ENCODE data around the gene SLC16A12. TPM values are rescaled to one million over a fixed set of nuclear protein-coding genes. Genes with fewer than 3 reads are reported as not detected.
"Not testable (repeated sequence)": the region's sequence is repeated elsewhere in the genome, so short reads cannot be mapped to it uniquely, and the experiment has no call there.

SLC16A12 gene
- polyA plus RNA-seq, 1 donor from 2014 or later = not detected

DNA sequence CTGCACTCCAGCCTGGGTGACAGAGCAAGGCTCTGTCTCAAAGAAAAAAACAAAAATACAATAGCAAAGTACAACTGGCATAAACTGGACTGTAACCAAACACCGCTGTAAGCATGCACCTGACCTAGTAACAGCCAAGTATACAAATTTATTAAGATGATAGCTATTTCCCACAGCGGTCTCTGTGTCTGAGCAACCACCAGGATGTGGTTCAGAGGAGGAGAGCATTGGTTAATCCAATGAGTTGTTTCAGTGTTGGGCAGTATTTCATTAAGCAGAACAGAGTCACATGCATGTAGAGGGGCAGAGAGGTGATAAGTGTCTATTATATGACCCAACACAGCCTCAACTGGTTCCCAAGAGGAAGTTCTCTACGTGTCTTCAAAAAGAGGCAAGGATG is 4.0 kb downstream of the SLC16A12 start:
- Mint-ChIP-seq H3K4me3 (no peak overlapping the region), H3K9me3 (no peaks in the 10 kb centered on the region), H3K4me1 (peaks cover 8 to 9% (median 9%) of the 10 kb centered on the region in 3 donors), H3K27ac (no peak overlapping the region), H3K36me3 (no peaks in the 10 kb centered on the region), H3K27me3 (peaks cover 33% of the 10 kb centered on the region)

- H3K4me1 Mint-ChIP-seq, H3K9me3 Mint-ChIP-seq, H3K27ac Mint-ChIP-seq, H3K36me3 Mint-ChIP-seq, H3K4me3 Mint-ChIP-seq: not testable (repeated sequence)
- H3K27me3 Mint-ChIP-seq = peaks cover 22% of the 10 kb centered on the region
Observed at GRCh38 chr10:89529711-89530110, 5.7 kb downstream of the SLC16A12 start.

GRCh38 chr10:89526358-89526757 is 9.0 kb downstream of the SLC16A12 start:
- Mint-ChIP-seq H3K9me3 (peaks cover 0 to 2% (median 0%) of the 10 kb centered on the region in 3 donors), H3K27ac (no peak overlapping the region), H3K4me3 (no peak overlapping the region), H3K4me1 (no peaks in the 10 kb centered on the region), H3K27me3 (peaks cover 2% of the 10 kb centered on the region), H3K36me3 (no peaks in the 10 kb centered on the region)

- H3K27me3 Mint-ChIP-seq = peaks cover 2% of the 10 kb centered on the region
- H3K36me3 Mint-ChIP-seq = no peaks in the 10 kb centered on the region
- H3K9me3 Mint-ChIP-seq = peaks cover 0 to 2% (median 0%) of the 10 kb centered on the region in 3 donors
- H3K4me1 Mint-ChIP-seq = no peaks in the 10 kb centered on the region
- H3K4me3 Mint-ChIP-seq = no peak overlapping the region
- H3K27ac Mint-ChIP-seq = no peak overlapping the region
Observed at GRCh38 chr10:89525556-89525955, 9.8 kb downstream of the SLC16A12 start.

DNA sequence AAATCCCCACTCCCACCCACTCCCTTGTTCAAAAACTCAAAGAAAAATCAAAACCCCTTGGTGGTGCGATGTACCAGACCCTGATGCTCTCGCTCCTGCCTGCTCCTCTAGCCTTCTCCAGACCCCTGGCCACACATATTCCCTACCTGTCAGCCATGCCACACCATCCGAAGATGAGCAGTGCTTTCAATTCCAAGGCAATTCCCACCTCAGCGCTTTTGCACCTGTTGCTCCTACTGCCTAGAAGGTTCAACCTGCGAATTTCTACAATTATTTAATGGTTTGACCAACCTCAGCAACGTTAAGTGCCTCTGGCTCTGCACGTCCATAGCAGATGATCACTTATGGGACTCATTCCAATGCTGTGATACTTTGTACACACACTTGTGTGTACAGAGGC is 11.1 kb downstream of the SLC16A12 start:
- Mint-ChIP-seq H3K4me1 (no peaks in the 10 kb centered on the region), H3K36me3 (no peaks in the 10 kb centered on the region), H3K4me3 (no peak overlapping the region), H3K9me3 (peaks cover 0 to 2% (median 0%) of the 10 kb centered on the region in 3 donors), H3K27ac (no peak overlapping the region), H3K27me3 (peaks cover 2% of the 10 kb centered on the region)

GRCh38 chr10:89523274-89523673 is 12.1 kb downstream of the SLC16A12 start:
- Mint-ChIP-seq H3K4me3 (no peak overlapping the region), H3K27me3 (peaks cover 2% of the 10 kb centered on the region), H3K36me3 (no peaks in the 10 kb centered on the region), H3K27ac (no peak overlapping the region), H3K9me3 (peaks cover 0 to 2% (median 0%) of the 10 kb centered on the region in 3 donors), H3K4me1 (no peaks in the 10 kb centered on the region)

DNA sequence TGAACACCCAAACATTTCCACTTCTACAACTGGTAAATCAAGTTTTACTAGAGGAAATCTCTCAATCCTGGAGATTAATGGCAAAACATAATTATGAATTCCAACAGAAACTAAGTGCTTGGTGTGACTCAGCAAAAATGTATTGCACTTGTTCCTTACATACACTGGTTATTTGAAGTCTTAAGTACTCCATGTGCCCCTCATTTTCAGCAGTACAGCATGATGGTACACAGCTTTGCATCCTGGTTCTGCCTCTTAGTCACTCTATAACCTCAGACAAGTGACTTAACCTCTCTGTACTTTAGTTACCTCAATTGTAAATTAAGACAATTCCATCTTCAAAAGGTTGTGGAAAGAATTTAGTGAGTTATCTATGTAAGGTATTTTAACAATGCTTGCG is 12.9 kb downstream of the SLC16A12 start:
- Mint-ChIP-seq H3K27me3 (peaks cover 2% of the 10 kb centered on the region), H3K9me3 (peaks cover 0 to 2% (median 0%) of the 10 kb centered on the region in 3 donors), H3K27ac (no peak overlapping the region), H3K36me3 (no peaks in the 10 kb centered on the region), H3K4me3 (no peak overlapping the region), H3K4me1 (no peaks in the 10 kb centered on the region)

- Mint-ChIP-seq H3K27ac (no peak overlapping the region), H3K4me3 (no peak overlapping the region), H3K36me3 (no peaks in the 10 kb centered on the region), H3K27me3 (peaks cover 2% of the 10 kb centered on the region), H3K9me3 (peaks cover 0 to 2% (median 0%) of the 10 kb centered on the region in 3 donors), H3K4me1 (no peaks in the 10 kb centered on the region)
Observed at GRCh38 chr10:89521368-89521767, 14.0 kb downstream of the SLC16A12 start.

DNA sequence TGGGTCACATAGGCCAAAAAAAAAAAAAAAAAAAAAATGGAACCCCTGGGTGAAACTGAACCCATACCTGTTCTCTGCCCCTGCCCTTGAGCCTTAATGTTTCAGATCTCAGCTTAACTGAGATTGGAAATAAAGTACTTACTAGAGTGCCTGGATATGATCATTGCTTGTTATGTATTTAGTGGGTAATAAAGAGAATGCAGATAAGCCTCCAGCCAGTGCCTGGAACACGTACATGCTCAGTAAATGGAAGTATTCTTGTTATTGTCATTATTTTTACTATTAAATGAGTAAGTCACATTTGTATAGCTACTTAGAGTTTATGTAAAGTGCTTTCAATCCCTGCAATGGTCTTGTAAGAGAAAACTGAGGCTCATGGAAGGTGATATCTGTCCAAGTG is 14.7 kb downstream of the SLC16A12 start:
- Mint-ChIP-seq H3K4me3 (no peak overlapping the region), H3K27me3 (peaks cover 2% of the 10 kb centered on the region), H3K9me3 (peaks cover 0 to 2% (median 0%) of the 10 kb centered on the region in 3 donors), H3K27ac (no peak overlapping the region), H3K36me3 (no peaks in the 10 kb centered on the region), H3K4me1 (no peaks in the 10 kb centered on the region)

GRCh38 chr10:89518876-89519842 is 16.2 kb downstream of the SLC16A12 start:
- H3K4me1 Mint-ChIP-seq = no peaks in the 10 kb centered on the region
- H3K9me3 Mint-ChIP-seq = no peaks in the 10 kb centered on the region
- H3K27me3 Mint-ChIP-seq = peaks cover 1% of the 10 kb centered on the region
- no peak overlapping the region for H3K4me3 Mint-ChIP-seq
- no peaks in the 10 kb centered on the region for H3K36me3 Mint-ChIP-seq
- no peak overlapping the region for H3K27ac Mint-ChIP-seq

- no peaks in the 10 kb centered on the region for H3K9me3 Mint-ChIP-seq
- no peaks in the 10 kb centered on the region for H3K36me3 Mint-ChIP-seq
- H3K27ac Mint-ChIP-seq = no peak overlapping the region
- no peak overlapping the region for H3K4me3 Mint-ChIP-seq
- H3K27me3 Mint-ChIP-seq = peaks cover 3% of the 10 kb centered on the region
- no peaks in the 10 kb centered on the region for H3K4me1 Mint-ChIP-seq
Observed at GRCh38 chr10:89518108-89518507, 17.3 kb downstream of the SLC16A12 start.

DNA sequence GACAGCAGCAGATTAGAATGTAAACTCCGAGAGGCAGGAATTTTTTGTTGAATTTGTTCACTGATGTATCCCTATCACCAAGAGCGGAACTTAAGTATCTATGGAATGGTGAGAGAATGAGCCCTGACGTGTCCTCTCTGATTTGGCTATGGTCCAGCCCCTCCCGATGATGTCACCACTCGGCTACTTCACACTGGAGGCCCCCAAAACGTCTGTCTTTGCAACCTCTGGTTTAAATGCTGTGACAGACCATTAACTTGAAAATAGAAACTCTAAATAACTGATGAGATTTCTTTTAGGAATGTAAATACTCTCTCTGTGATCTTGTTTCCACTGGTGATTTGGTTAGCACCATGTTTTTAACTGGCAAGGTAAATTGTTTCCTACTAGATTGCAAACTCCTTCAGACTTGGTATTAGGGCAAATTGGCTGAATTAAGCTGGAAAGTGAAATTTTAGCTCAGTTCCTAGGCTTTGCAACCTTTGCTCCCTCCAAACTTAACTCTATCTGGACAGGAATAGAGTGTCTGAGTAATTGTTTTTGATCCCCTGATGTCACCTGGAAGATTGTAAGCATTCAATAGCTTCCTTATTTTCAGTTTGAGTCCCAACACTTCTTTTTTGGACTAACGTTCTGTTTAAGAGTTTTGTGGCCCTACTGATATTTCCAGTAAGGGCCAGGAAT is 19.1 kb downstream of the SLC16A12 start:
- Mint-ChIP-seq H3K4me1 (no peaks in the 10 kb centered on the region), H3K36me3 (no peaks in the 10 kb centered on the region), H3K27ac (no peak overlapping the region), H3K27me3 (peaks cover 3% of the 10 kb centered on the region), H3K9me3 (no peaks in the 10 kb centered on the region), H3K4me3 (no peak overlapping the region)

GRCh38 chr10:89515031-89515841 is 20.2 kb downstream of the SLC16A12 start:
- H3K4me3 Mint-ChIP-seq = no peak overlapping the region
- H3K27me3 Mint-ChIP-seq = peaks cover 3% of the 10 kb centered on the region
- peaks cover 0 to 1% (median 0%) of the 10 kb centered on the region in 3 donors for H3K9me3 Mint-ChIP-seq
- no peak overlapping the region for H3K27ac Mint-ChIP-seq
- H3K36me3 Mint-ChIP-seq = no peaks in the 10 kb centered on the region
- no peaks in the 10 kb centered on the region for H3K4me1 Mint-ChIP-seq

- Mint-ChIP-seq H3K4me1 (no peaks in the 10 kb centered on the region), H3K9me3 (peaks cover 0 to 4% (median 0%) of the 10 kb centered on the region in 3 donors), H3K4me3 (no peak overlapping the region), H3K27me3 (peaks cover 3% of the 10 kb centered on the region), H3K36me3 (no peaks in the 10 kb centered on the region), H3K27ac (no peak overlapping the region)
Observed at GRCh38 chr10:89513206-89513605, 22.2 kb downstream of the SLC16A12 start.
